HCT116 (cell line): ENCODE data around the gene HPCAL4. TPM values are rescaled to one million over a fixed set of nuclear protein-coding genes. Genes with fewer than 3 reads are reported as not detected.

Source experiments
- ATAC-seq: fragments of 200-7000 bp; cut with Tn5 transposase; 2 replicates; pipeline ENCODE4 v1.9.1; 2020; ENCODE audit warnings: mild to moderate bottlenecking, moderate library complexity
- BruUV-seq: library from RNA; stranded (reverse); fragments of 400-500 nt; replicated peaks from 2 replicates; lab custom pipeline; 2021; lab: Mats Ljungman, UMichigan
- CTCF ChIA-PET: fragments of 300-600 bp; sonication (Branson Sonifier 250); formaldehyde crosslinking; loops from one replicate; lab custom pipeline; 2021; ENCODE audit warnings: antibody characterized with exemption; lab: Charles Lee
- POLR2A ChIA-PET: fragments of 300-600, 350-600 bp; sonication (Branson Sonifier 250); formaldehyde crosslinking; loops from one replicate; lab custom pipeline; 2021; ENCODE audit warnings: antibody characterized with exemption; lab: Charles Lee
- RAD21 ChIA-PET, 2 experiments: fragments of 300-600 bp; sonication (Branson Sonifier 250); formaldehyde crosslinking; loops; one replicate each; lab custom pipeline; 2023; ENCODE audit warnings: low total read pairs in 2 of 2; ENCODE audit not compliant: uncharacterized antibody in 2 of 2, unreplicated experiment in 2 of 2, low non-redundant PET in 1 of 2; lab: Charles Lee
- DNase-seq: peaks from one replicate; pipeline ENCODE4 v3.0.0-alpha.2; 2010; ENCODE audit warnings: low read depth, low spot score
- H2AFZ ChIP-seq: fragments of 200-600 bp; shearing (Covaris generic), sonication (generic); 2 replicates; pipeline ENCODE4 v1.6.1; 2017; ENCODE audit warnings: low read depth, mixed run types, mixed read lengths, antibody characterized with exemption, low read length; ENCODE audit not compliant: poor library complexity, severe bottlenecking
- H3K27ac ChIP-seq: 2 replicates; pipeline ENCODE4 v1.5.1; 2012; ENCODE audit warnings: low read depth, low read length
- H3K27me3 ChIP-seq: fragments of 200-600 bp; sonication (generic); 2 replicates; pipeline ENCODE4 v1.6.1; 2016; ENCODE audit warnings: mixed run types, low read length, mixed read lengths; ENCODE audit not compliant: insufficient read depth
- H3K36me3 ChIP-seq, 2 experiments: fragments of 200-500 bp in 1 of 2; fragments of 200-600 bp in 1 of 2; sonication (Bioruptor generic) in 1 of 2; sonication (generic) in 1 of 2; 2 replicates each; pipeline versions ENCODE4 v1.5.1 to v1.6.1; 2014 to 2016; ENCODE audit warnings: low read length in 2 of 2, inconsistent platforms in 1 of 2, mixed read lengths in 1 of 2, mixed run types in 1 of 2; ENCODE audit not compliant: insufficient read depth in 2 of 2, control insufficient read depth in 1 of 2
- H3K4me1 ChIP-seq, 2 experiments: fragments of 200-600 bp in 1 of 2; sonication (generic) in 1 of 2; 2 replicates each; pipeline versions ENCODE4 v1.5.1 to v1.6.1; 2012 to 2017; ENCODE audit warnings: low read length in 2 of 2, inconsistent platforms in 1 of 2, mild to moderate bottlenecking in 1 of 2, mixed read lengths in 1 of 2, mixed run types in 1 of 2, moderate library complexity in 1 of 2; ENCODE audit not compliant: insufficient read depth in 2 of 2, control insufficient read depth in 1 of 2
- H3K4me2 ChIP-seq: fragments of 200-600 bp; sonication (generic); 2 replicates; pipeline ENCODE4 v1.6.1; 2017; ENCODE audit warnings: mixed run types, low read length, mixed read lengths
- H3K4me3 ChIP-seq, 2 experiments: fragments of 200-600 bp in 1 of 2; sonication (generic) in 1 of 2; replicated peaks in 1 of 2; 2 replicates each; pipeline ENCODE4 v1.5.1; 2011 to 2016; ENCODE audit warnings: low read length in 2 of 2, control low read depth in 1 of 2, low read depth in 1 of 2, mild to moderate bottlenecking in 1 of 2, mixed read lengths in 1 of 2, mixed run types in 1 of 2
- H3K79me2 ChIP-seq: fragments of 200-600 bp; sonication (generic); 2 replicates; pipeline ENCODE4 v1.6.1; 2017; ENCODE audit warnings: mild to moderate bottlenecking, mixed run types, low read length, moderate library complexity, mixed read lengths; ENCODE audit not compliant: insufficient read depth
- H3K9ac ChIP-seq: fragments of 200-600 bp; sonication (generic); 2 replicates; pipeline ENCODE4 v1.6.1; 2016; ENCODE audit warnings: low read length, mixed read lengths
- H3K9me2 ChIP-seq: fragments of 200-600 bp; sonication (generic), shearing (Covaris generic); 2 replicates; pipeline ENCODE4 v1.6.1; 2017; ENCODE audit warnings: mixed run types, mild to moderate bottlenecking, moderate library complexity; ENCODE audit not compliant: insufficient read depth
- H3K9me3 ChIP-seq, 2 experiments: fragments of 200-500 bp in 1 of 2; fragments of 200-600 bp in 1 of 2; sonication (Bioruptor generic) in 1 of 2; sonication (generic) in 1 of 2; 2 replicates each; pipeline ENCODE4 v1.6.1; 2014 to 2017; ENCODE audit warnings: low read length in 2 of 2, mixed read lengths in 2 of 2, inconsistent platforms in 1 of 2, low read depth in 1 of 2, mild to moderate bottlenecking in 1 of 2, mixed run types in 1 of 2, moderate library complexity in 1 of 2; ENCODE audit not compliant: control insufficient read depth in 1 of 2, insufficient read depth in 1 of 2
- H4K20me1 ChIP-seq: fragments of 200-600 bp; sonication (generic), shearing (Covaris generic); 2 replicates; pipeline ENCODE4 v1.6.1; 2017; ENCODE audit warnings: mixed run types, mild to moderate bottlenecking, moderate library complexity; ENCODE audit not compliant: insufficient read depth
- ATF3 ChIP-seq: IDR thresholded peaks from 2 replicates; pipeline ENCODE4 v1.6.1; 2012
- CEBPB ChIP-seq: IDR thresholded peaks from 2 replicates; pipeline ENCODE4 v1.6.1; 2012; ENCODE audit warnings: low read depth
- CTCF ChIP-seq, 3 experiments: fragments of 200-600 bp in 1 of 3; sonication (generic) in 1 of 3; IDR thresholded peaks in 2 of 3; conservative IDR thresholded peaks in 1 of 3; 2 replicates each; pipeline ENCODE4 v1.5.1; 2012 to 2017; ENCODE audit warnings: low read depth in 2 of 3, low read length in 2 of 3, antibody characterized with exemption in 1 of 3, borderline replicate concordance in 1 of 3, control low read depth in 1 of 3, mild to moderate bottlenecking in 1 of 3, mixed read lengths in 1 of 3, mixed run types in 1 of 3, moderate library complexity in 1 of 3; ENCODE audit not compliant: insufficient read depth in 1 of 3
- ELF1 ChIP-seq: IDR thresholded peaks from 2 replicates; pipeline ENCODE4 v1.6.1; 2012; ENCODE audit warnings: low read depth, borderline replicate concordance
- EZH2 ChIP-seq: fragments of 200-600 bp; sonication (generic); IDR thresholded peaks from 2 replicates; pipeline ENCODE4 v1.6.1; 2017; ENCODE audit warnings: antibody characterized with exemption, mixed run types
- EZH2phosphoT487 ChIP-seq: fragments of 200-600 bp; IDR thresholded peaks from 2 replicates; pipeline ENCODE4 v1.6.1; 2018; ENCODE audit warnings: antibody characterized with exemption, borderline replicate concordance
- FOSL1 ChIP-seq: IDR thresholded peaks from 2 replicates; pipeline ENCODE4 v1.6.1; 2012; ENCODE audit warnings: low read depth
- JUND ChIP-seq: IDR thresholded peaks from 2 replicates; pipeline ENCODE4 v1.6.1; 2012
- POLR2A ChIP-seq: IDR thresholded peaks from 2 replicates; pipeline ENCODE4 v1.7.0; 2011; ENCODE audit warnings: borderline replicate concordance; ENCODE audit not compliant: insufficient read depth, insufficient read length; ENCODE audit errors: extremely low read depth
- POLR2AphosphoS5 ChIP-seq: IDR thresholded peaks from 2 replicates; pipeline ENCODE4 v1.6.1; 2011; ENCODE audit warnings: mild to moderate bottlenecking, low read depth, low read length, moderate library complexity
- RAD21 ChIP-seq: IDR thresholded peaks from 2 replicates; pipeline ENCODE4 v1.6.1; 2012; ENCODE audit warnings: low read depth, mild to moderate bottlenecking
- SIN3A ChIP-seq: IDR thresholded peaks from 2 replicates; pipeline ENCODE4 v1.6.1; 2012; ENCODE audit warnings: low read depth
- SP1 ChIP-seq: IDR thresholded peaks from 2 replicates; pipeline ENCODE4 v1.6.1; 2012; ENCODE audit warnings: low read depth
- YY1 ChIP-seq: IDR thresholded peaks from 2 replicates; pipeline ENCODE4 v1.6.1; 2011; ENCODE audit warnings: low read length, low read depth, moderate library complexity, mild to moderate bottlenecking; ENCODE audit not compliant: insufficient replicate concordance; ENCODE audit errors: extremely low read depth
- ZBTB33 ChIP-seq: IDR thresholded peaks from 2 replicates; pipeline ENCODE4 v1.6.1; 2011; ENCODE audit warnings: mild to moderate bottlenecking, low read length, moderate library complexity; ENCODE audit not compliant: insufficient replicate concordance; ENCODE audit errors: extremely low read depth
- ZFX ChIP-seq: fragments of 450-650 bp; IDR thresholded peaks from 2 replicates; pipeline ENCODE4 v1.6.1; 2017
- ZNF274 ChIP-seq: fragments of 200-500 bp; sonication (Bioruptor generic); IDR thresholded peaks from 2 replicates; pipeline ENCODE4 v1.6.1; 2014; ENCODE audit warnings: mild to moderate bottlenecking, low read depth, low read length, inconsistent platforms
- intact Hi-C: fragments of 100-400 bp; cut with micrococcal nuclease; formaldehyde crosslinking; loops from 2 replicates; pipeline ENCODE4 v1.10.0; 2022
- total RNA-seq: library from RNA; stranded (reverse); gene quantifications from one replicate; pipeline ENCODE4 v1.2.1, GENCODE V29; 2021; ENCODE audit not compliant: unreplicated experiment

HPCAL4 gene
- total RNA-seq, 1 experiment from 2014 or later = 5.2 TPM

- H3K9me3 ChIP-seq = no peaks in the 10 kb centered on the region
- no peaks in the 10 kb centered on the region for H3K79me2 ChIP-seq
- BruUV-seq = no TSS peak
- H3K4me3 ChIP-seq = no peak overlapping the region
- ATAC-seq (no peak), DNase-seq (no peak)
- peaks cover 0 to 9% of the 10 kb centered on the region in 2 experiments; a peak in 2 of 4 replicates for H3K4me1 ChIP-seq
- no peak overlapping the region for H3K9ac ChIP-seq
- peaks cover 12% of the 10 kb centered on the region; the same call in 1 of the 2 replicates for H3K27me3 ChIP-seq
- H3K27ac ChIP-seq = no peak overlapping the region
- ChIA-PET CTCF (interaction anchor here (1.0 to 1.3 kb wide), 2 partner anchors 34 to 95 kb away, joined by 3 to 8 read pairs; no protein-coding TSS in a partner anchor), POLR2A (interaction anchor here (1.2 kb wide), 1 partner anchor 95 kb away, joined by 3 read pairs; no protein-coding TSS in a partner anchor), RAD21 (no interaction called here)
- H3K4me2 ChIP-seq = no peak overlapping the region
- H3K9me2 ChIP-seq = no peaks in the 10 kb centered on the region
- intact Hi-C loops = loop anchor here (5.0 kb wide), 1 partner anchor 271 kb away; no protein-coding TSS in a partner anchor
- no peaks in the 10 kb centered on the region for H3K36me3 ChIP-seq
- no peak for TF ChIP-seq ZBTB33
- TF ChIP-seq SP1 = no peak
- no peak for TF ChIP-seq EZH2
- TF ChIP-seq ELF1 = no peak
- TF ChIP-seq SIN3A = no peak
- TF ChIP-seq POLR2A = no peak
- TF ChIP-seq CEBPB = no peak
- no peak for TF ChIP-seq CTCF (IDR thresholded peaks at IDR 0.05 in 2 of 3, conservative IDR thresholded peaks at IDR 0.05 in 1 of 3; ENCODE audit: borderline replicate concordance in 1 of 3, insufficient read depth in 1 of 3, low read depth in 2 of 3, low read length in 2 of 3)
- TF ChIP-seq JUND = no peak
- no peak for TF ChIP-seq YY1
- no peak for TF ChIP-seq POLR2AphosphoS5
- no peak for TF ChIP-seq ZNF274
- TF ChIP-seq ATF3 = no peak
- no peak for TF ChIP-seq ZFX
- no peak for TF ChIP-seq RAD21
- TF ChIP-seq EZH2phosphoT487 = no peak
- no peak for TF ChIP-seq FOSL1
- H4K20me1 ChIP-seq = no peaks in the 10 kb centered on the region
- H2AFZ ChIP-seq = no peak overlapping the region
These were observed 9.8 kb upstream of the HPCAL4 start for GRCh38 chr1:39701049-39701439.
